HepG2 (cell line): ENCODE results near the gene TP53TG5. TPM values are rescaled to one million over a fixed set of nuclear protein-coding genes. Genes with fewer than 3 reads are reported as not detected.

Source experiments
- ATAC-seq: fragments of 200-7000 bp; cut with Tn5 transposase; 3 replicates; pipeline ENCODE4 v1.9.1; 2020; ENCODE audit warnings: mild to moderate bottlenecking, moderate library complexity
- BruUV-seq: library from RNA; stranded (reverse); fragments of 400-500 nt; replicated peaks from 2 replicates; lab custom pipeline; 2021; lab: Mats Ljungman, UMichigan
- CTCF ChIA-PET: fragments of 300-600 bp; formaldehyde crosslinking; extraction: SDS; loops from one replicate; lab custom pipeline; 2021; ENCODE audit warnings: low total read pairs, inconsistent platforms, low intra/inter-chr PET ratio; lab: Yijun Ruan, JAX
- POLR2A ChIA-PET: fragments of 350-600 bp; sonication (Branson Sonifier 250); formaldehyde crosslinking; loops from one replicate; lab custom pipeline; 2020; ENCODE audit warnings: antibody characterized with exemption, inconsistent platforms; lab: Yijun Ruan, JAX
- DNase-seq: peaks from one replicate; pipeline ENCODE4 v3.0.0-alpha.2; 2015; ENCODE audit warnings: low spot score
- FAIRE-seq: peaks from 3 replicates; lab custom pipeline; 2011; peaks lifted over from hg19 to GRCh38; lab: Jason Lieb, UNC
- H2AFZ ChIP-seq: one replicate; pipeline ENCODE4 v1.6.1; 2011; ENCODE audit warnings: low read length, inconsistent platforms
- H3K27ac ChIP-seq: fragments of 300-600 bp; 3 replicates; pipeline ENCODE4 v1.8.0; 2011; ENCODE audit warnings: mixed run types, mild to moderate bottlenecking, mixed read lengths, low read length, inconsistent platforms; ENCODE audit not compliant: insufficient read depth; ENCODE audit errors: extremely low read length
- H3K27me3 ChIP-seq, 2 experiments: fragments of 200-600 bp in 1 of 2; 2 replicates in 1 of 2; 3 replicates in 1 of 2; pipeline versions ENCODE4 v1.6.0 to v1.8.0; 2011; ENCODE audit warnings: low read length in 2 of 2, mild to moderate bottlenecking in 2 of 2, moderate library complexity in 2 of 2, inconsistent platforms in 1 of 2; ENCODE audit not compliant: insufficient read depth in 2 of 2, control insufficient read depth in 1 of 2
- H3K36me3 ChIP-seq, 2 experiments: fragments of 200-600 bp in 1 of 2; replicated peaks in 1 of 2; 2 replicates in 1 of 2; 3 replicates in 1 of 2; pipeline versions ENCODE4 v1.5.1 to v1.8.0; 2011; ENCODE audit warnings: low read length in 2 of 2, inconsistent platforms in 1 of 2; ENCODE audit not compliant: insufficient read depth in 2 of 2, control insufficient read depth in 1 of 2
- H3K4me1 ChIP-seq: 2 replicates; pipeline ENCODE4 v1.5.1; 2012; ENCODE audit warnings: low read length, inconsistent platforms; ENCODE audit not compliant: insufficient read depth
- H3K4me2 ChIP-seq: 2 replicates; pipeline ENCODE4 v1.6.0; 2011; ENCODE audit warnings: low read depth, low read length, inconsistent platforms
- H3K4me3 ChIP-seq, 3 experiments: fragments of 200-600 bp in 1 of 3; sonication (generic), shearing (Covaris generic) in 1 of 3; replicated peaks in 1 of 3; 2 replicates each; pipeline ENCODE4 v1.5.1; 2011 to 2016; ENCODE audit warnings: low read length in 3 of 3, inconsistent platforms in 2 of 3, low read depth in 2 of 3, mild to moderate bottlenecking in 2 of 3, control low read depth in 1 of 3, mixed read lengths in 1 of 3; ENCODE audit not compliant: insufficient read depth in 1 of 3
- H3K79me2 ChIP-seq: one replicate; pipeline ENCODE4 v1.6.1; 2011; ENCODE audit warnings: low read length, inconsistent platforms; ENCODE audit not compliant: insufficient read depth
- H3K9ac ChIP-seq: 2 replicates; pipeline ENCODE4 v1.6.0; 2011; ENCODE audit warnings: mild to moderate bottlenecking, low read depth, low read length, inconsistent platforms; ENCODE audit not compliant: insufficient read depth
- H3K9me3 ChIP-seq: 2 replicates; pipeline ENCODE4 v1.5.1; 2012; ENCODE audit warnings: mild to moderate bottlenecking, low read length
- H4K20me1 ChIP-seq: 2 replicates; pipeline ENCODE4 v1.6.0; 2011; ENCODE audit warnings: inconsistent platforms, mild to moderate bottlenecking, low read length, moderate library complexity; ENCODE audit not compliant: insufficient read depth
- ATRX ChIP-seq: sonication (generic); formaldehyde crosslinking; IDR thresholded peaks from 2 replicates; pipeline ENCODE4 v1.4.0; 2020; ENCODE audit warnings: missing genetic modification reagents, borderline replicate concordance
- DMAP1 ChIP-seq: IDR thresholded peaks from 2 replicates; pipeline ENCODE4 v1.6.1; 2016
- EP300 ChIP-seq, 3 experiments: sonication (generic) in 1 of 3; formaldehyde crosslinking in 1 of 3; IDR thresholded peaks; 2 replicates each; pipeline versions ENCODE4 v1.5.1 to v1.6.1; 2011 to 2020; ENCODE audit warnings: low read depth in 2 of 3, low read length in 2 of 3, borderline replicate concordance in 1 of 3, improper control_type of control experiment in 1 of 3, mild to moderate bottlenecking in 1 of 3, missing genetic modification reagents in 1 of 3, moderate library complexity in 1 of 3
- GTF3A ChIP-seq: sonication (generic); formaldehyde crosslinking; conservative IDR thresholded peaks from 2 replicates; pipeline ENCODE4 v1.4.0; 2020; ENCODE audit warnings: mild to moderate bottlenecking, missing genetic modification reagents
- NCOA5 ChIP-seq: sonication (generic); formaldehyde crosslinking; IDR thresholded peaks from 2 replicates; pipeline ENCODE4 v1.4.0; 2020; ENCODE audit warnings: missing genetic modification reagents
- TSC22D2 ChIP-seq: sonication (generic); formaldehyde crosslinking; IDR thresholded peaks from 2 replicates; pipeline ENCODE4 v1.5.1; 2020; ENCODE audit warnings: missing genetic modification reagents, mild to moderate bottlenecking, borderline replicate concordance
- ZBTB3 ChIP-seq: sonication (generic); formaldehyde crosslinking; IDR thresholded peaks from 2 replicates; pipeline ENCODE4 v1.4.0; 2020; ENCODE audit warnings: low read depth, mild to moderate bottlenecking, moderate library complexity, missing genetic modification reagents, borderline replicate concordance
- ZFP1 ChIP-seq: IDR thresholded peaks from 2 replicates; pipeline ENCODE4 v1.6.1; 2016
- ZFP90 ChIP-seq: sonication (generic); formaldehyde crosslinking; IDR thresholded peaks from 2 replicates; pipeline ENCODE4 v1.8.0; 2022; ENCODE audit warnings: missing genetic modification reagents, mild to moderate bottlenecking, inconsistent platforms, borderline replicate concordance
- ZNF260 ChIP-seq: sonication (generic); formaldehyde crosslinking; IDR thresholded peaks from 2 replicates; pipeline ENCODE4 v1.4.0; 2020; ENCODE audit warnings: missing genetic modification reagents, low read depth, mild to moderate bottlenecking, borderline replicate concordance
- ZNF503 ChIP-seq: sonication (generic); formaldehyde crosslinking; IDR thresholded peaks from 2 replicates; pipeline ENCODE4 v1.4.0; 2020; ENCODE audit warnings: missing genetic modification reagents
- ZNF512 ChIP-seq: sonication (generic); formaldehyde crosslinking; IDR thresholded peaks from 2 replicates; pipeline ENCODE4 v1.4.0; 2020; ENCODE audit warnings: mild to moderate bottlenecking, missing genetic modification reagents
- WGBS: methylation state at CpG from one replicate; pipeline ENCODE4 v1.1.6; 2017; ENCODE audit warnings: low lambda C conversion rate; 5-methylcytosine and 5-hydroxymethylcytosine counted together
- in situ Hi-C: cut with HindIII; loops from 2 replicates; pipeline ENCODE4 v1.10.0; 2017; ENCODE audit warnings: low pct_unique_long_range_greater_than_20kb; ENCODE audit not compliant: extremely low pct_ligation_motif_present
- intact Hi-C: fragments of 100-400 bp; cut with micrococcal nuclease; formaldehyde crosslinking; loops from one replicate; pipeline ENCODE4 v1.10.0; 2022; ENCODE audit not compliant: unreplicated experiment
- polyA plus RNA-seq, 8 experiments: library from polyadenylated mRNA; depleted of rRNA in 3 of 8; stranded (reverse) in 7 of 8; unstranded in 1 of 8; fragments of >200 nt; fragmentation: Illumina TruSeq in 4 of 8; extraction: Trizol in 4 of 8; gene quantifications; 2 replicates each; pipeline versions ENCODE4 v1.2.1 to v1.2.3, GENCODE V29; 2011 to 2016; ENCODE audit warnings: low read depth in 4 of 8, missing spikeins in 1 of 8, mixed read lengths in 1 of 8; ENCODE audit not compliant: insufficient read depth in 1 of 8
- total RNA-seq, 5 experiments: library from RNA; depleted of rRNA; stranded (reverse); fragments of >200 nt; fragmentation: Illumina TruSeq; extraction: Trizol; gene quantifications; 2 replicates each; pipeline ENCODE4 v1.2.3, GENCODE V29; 2016; ENCODE audit warnings: low read depth in 1 of 5

Gene TP53TG5
- total and polyA plus RNA-seq, 2 of the 13 experiments (the other 11 are each of a cell fraction or from before 2014, with no cell fraction given): 0.11 TPM; not detected in 1

- BruUV-seq: no TSS peak
- intact Hi-C loops: no loop called here
- Histone ChIP-seq H3K27me3 (no peaks in the 10 kb centered on the region), H3K36me3 (peaks cover 42 to 62% of the 10 kb centered on the region in 2 experiments), H3K4me2 (no peak overlapping the region), H3K27ac (no peak overlapping the region), H3K79me2 (no peaks in the 10 kb centered on the region), H3K4me1 (no peaks in the 10 kb centered on the region), H2AFZ (no peak overlapping the region), H3K9me3 (no peaks in the 10 kb centered on the region), H4K20me1 (no peaks in the 10 kb centered on the region), H3K9ac (no peak overlapping the region), H3K4me3 (no peak overlapping the region)
- 96% methylated on average over 4 of the region's 4 CpGs for WGBS
- in situ Hi-C loops: no loop called here
- CTCF ChIA-PET: no interaction called here
- no peak for ATAC-seq
- TF ChIP-seq TSC22D2 (no peak), ZNF503 (CRISPR knock-in tag) (no peak), EP300 (IDR thresholded peaks at IDR 0.05; ENCODE audit: low read depth in 2 of 2, low read length in 2 of 2) (no peak), EP300 (CRISPR knock-in tag; IDR thresholded peaks at IDR 0.05; ENCODE audit: borderline replicate concordance) (no peak), ZNF260 (CRISPR knock-in tag) (no peak), ZBTB3 (CRISPR knock-in tag) (no peak), DMAP1 (no peak), GTF3A (CRISPR knock-in tag) (no peak), NCOA5 (CRISPR knock-in tag) (no peak), ZNF512 (no peak), ZFP1 (CRISPR knock-in tag) (no peak), ZFP90 (CRISPR knock-in tag) (no peak), ATRX (CRISPR knock-in tag) (no peak)
- FAIRE-seq: no peak
- POLR2A ChIA-PET: interaction anchor here (1.0 to 6.7 kb wide), 6 partner anchors 8 to 34 kb away, joined by 3 to 72 read pairs (median 6); partner anchors contain the start of genes SDC4 and SYS1
- DNase-seq: no peak
These were observed 49.7 kb downstream of the TP53TG5 start for GRCh38 chr20:45328451-45328850.
